GM23248 (cell line): Measurements from ENCODE around the gene IRF8.

Experiments
- EZH2 ChIP-seq: fragments of 200-600 bp; sonication (generic); IDR thresholded peaks from 2 replicates; pipeline ENCODE4 v1.6.1; 2018; ENCODE audit warnings: antibody characterized with exemption, mild to moderate bottlenecking; ENCODE audit not compliant: insufficient read depth, poor library complexity, severe bottlenecking
- EZH2phosphoT487 ChIP-seq: fragments of 200-600 bp; sonication (generic); IDR thresholded peaks from 2 replicates; pipeline ENCODE4 v1.6.1; 2018; ENCODE audit warnings: antibody characterized with exemption, moderate library complexity, mild to moderate bottlenecking, low read depth; ENCODE audit not compliant: insufficient read depth

DNA sequence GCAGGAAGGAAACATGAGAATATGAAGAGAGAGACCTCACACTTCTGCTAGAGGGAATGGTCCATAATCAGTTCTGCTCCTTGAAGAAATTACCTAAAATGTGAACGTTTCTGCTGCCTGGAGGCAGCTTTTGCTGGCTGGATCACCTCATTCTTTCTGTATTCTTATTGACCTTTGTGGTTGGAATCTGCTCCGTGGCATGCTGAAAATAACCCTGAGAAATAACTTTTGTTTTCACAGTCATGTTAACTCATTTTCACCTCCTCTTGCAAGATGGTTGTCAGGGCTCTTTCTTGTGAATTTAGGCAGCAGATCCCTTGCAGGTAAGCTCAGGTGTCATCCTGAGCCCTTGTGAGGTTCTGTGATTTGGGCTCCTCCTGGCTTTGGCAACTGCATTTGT is 70.2 kb downstream of the IRF8 start:
- TF ChIP-seq EZH2 (no peak), EZH2phosphoT487 (0 out of 2 replicates have a peak, but pooled peaks have one; percentile 50)
